H1 (cell line): ENCODE measurements around the gene TRIM29.

Experiments used
- ATF3 ChIP-seq: IDR thresholded peaks from 2 replicates; pipeline ENCODE4 v1.6.1; 2011; ENCODE audit warnings: low read depth, mild to moderate bottlenecking, low read length; ENCODE audit not compliant: insufficient read depth
- CTCF ChIP-seq, 3 experiments: IDR thresholded peaks; 1 replicate in 2 of 3; 2 replicates in 1 of 3; pipeline versions ENCODE4 v1.5.1 to v1.6.1; 2011; ENCODE audit warnings: low read length in 3 of 3, mild to moderate bottlenecking in 3 of 3, inconsistent platforms in 2 of 3, low read depth in 1 of 3, moderate library complexity in 1 of 3; ENCODE audit not compliant: insufficient read depth in 1 of 3; ENCODE audit errors: control extremely low read depth in 1 of 3
- EP300 ChIP-seq, 2 experiments: IDR thresholded peaks; 1 replicate in 1 of 2; 2 replicates in 1 of 2; pipeline ENCODE4 v1.6.1; 2011 to 2012; ENCODE audit warnings: low read depth in 2 of 2, low read length in 2 of 2, mild to moderate bottlenecking in 2 of 2, borderline replicate concordance in 1 of 2, inconsistent platforms in 1 of 2, moderate library complexity in 1 of 2
- EZH2 ChIP-seq: fragments of 200-600 bp; sonication (generic); IDR thresholded peaks from 2 replicates; pipeline ENCODE4 v1.7.1; 2012; ENCODE audit warnings: low read depth, mild to moderate bottlenecking, moderate library complexity, low read length, inconsistent platforms; ENCODE audit not compliant: severe bottlenecking
- FOSL1 ChIP-seq: IDR thresholded peaks from 2 replicates; pipeline ENCODE4 v1.6.1; 2011; ENCODE audit warnings: mild to moderate bottlenecking, low read depth, low read length, moderate library complexity; ENCODE audit not compliant: insufficient read depth
- JUND ChIP-seq: IDR thresholded peaks from 2 replicates; pipeline ENCODE4 v1.6.1; 2011; ENCODE audit warnings: mild to moderate bottlenecking, improper control_type of control experiment, low read length
- MAFK ChIP-seq: IDR thresholded peaks from 2 replicates; pipeline ENCODE4 v1.6.1; 2012; ENCODE audit warnings: low read depth, mild to moderate bottlenecking, improper control_type of control experiment, low read length
- PHF8 ChIP-seq: fragments of 200-600 bp; sonication (generic); conservative IDR thresholded peaks from 2 replicates; pipeline ENCODE4 v1.7.1; 2012; ENCODE audit warnings: low read depth, mild to moderate bottlenecking, inconsistent platforms, low read length, moderate library complexity
- POLR2AphosphoS5 ChIP-seq: IDR thresholded peaks from 2 replicates; pipeline ENCODE4 v1.6.1; 2011; ENCODE audit warnings: low read depth, low read length

GRCh38 chr11:120102050-120102863 is 35.7 kb downstream of the TRIM29 start:
- TF ChIP-seq FOSL1, result no peak
- no peak for TF ChIP-seq CTCF (IDR thresholded peaks at IDR 0.05; ENCODE audit: control extremely low read depth in 1 of 3, insufficient read depth in 1 of 3, low read depth in 1 of 3, low read length in 3 of 3)
- TF ChIP-seq PHF8, result no peak
- TF ChIP-seq MAFK, result no peak
- no peak for TF ChIP-seq JUND
- TF ChIP-seq POLR2AphosphoS5, result no peak
- TF ChIP-seq ATF3, result no peak
- TF ChIP-seq EP300 (IDR thresholded peaks at IDR 0.05; ENCODE audit: borderline replicate concordance in 1 of 2, low read depth in 2 of 2, low read length in 2 of 2), result no peak
- TF ChIP-seq EZH2, result no peak
